Stromal cell of bone marrow (primary cell): ENCODE measurements around the gene PACSIN1.

Source experiments
- DNase-seq: peaks from one replicate; pipeline ENCODE4 v3.0.0-alpha.2; 2012; ENCODE audit warnings: low read depth

PACSIN1 gene

GRCh38 chr6:34527751-34528670, 62.1 kb downstream of the PACSIN1 start:
- DNase-seq, result no peak

GRCh38 chr6:34528996-34529664, 63.3 kb downstream of the PACSIN1 start:
- no peak for DNase-seq

- DNase-seq, result no peak
Observed at GRCh38 chr6:34529665-34530327, 63.9 kb downstream of the PACSIN1 start.

- DNase-seq, result no peak
Observed at GRCh38 chr6:34530753-34531365, 65.0 kb downstream of the PACSIN1 start.

GRCh38 chr6:34531580-34532201, 65.8 kb downstream of the PACSIN1 start:
- DNase-seq, result peak; percentile 25

- DNase-seq, result no peak
Observed at GRCh38 chr6:34532230-34532629, 66.4 kb downstream of the PACSIN1 start.

GRCh38 chr6:34534146-34534545, 68.3 kb downstream of the PACSIN1 start:
- DNase-seq, result no peak

- DNase-seq, result no peak
Observed at GRCh38 chr6:34534656-34535055, 68.8 kb downstream of the PACSIN1 start.

GRCh38 chr6:34535199-34535598, 69.3 kb downstream of the PACSIN1 start:
- no peak for DNase-seq

GRCh38 chr6:34535646-34536045, 69.8 kb downstream of the PACSIN1 start:
- DNase-seq, result no peak

GRCh38 chr6:34536251-34536958, 70.5 kb downstream of the PACSIN1 start:
- DNase-seq, result no peak

GRCh38 chr6:34536959-34537848, 71.3 kb downstream of the PACSIN1 start:
- DNase-seq, result no peak

GRCh38 chr6:34537922-34538550, 72.2 kb downstream of the PACSIN1 start:
- no peak for DNase-seq

GRCh38 chr6:34538581-34538980, 72.7 kb downstream of the PACSIN1 start:
- DNase-seq, result no peak

- DNase-seq, result no peak
Observed at GRCh38 chr6:34539181-34539580, 73.3 kb downstream of the PACSIN1 start.

GRCh38 chr6:34540222-34540621, 74.3 kb downstream of the PACSIN1 start:
- DNase-seq, result no peak

GRCh38 chr6:34540841-34541240, 75.0 kb downstream of the PACSIN1 start:
- no peak for DNase-seq

GRCh38 chr6:34543421-34543820, 77.5 kb downstream of the PACSIN1 start:
- peak; percentile 9 for DNase-seq

- DNase-seq, result no peak
Observed at GRCh38 chr6:34544052-34544604, 78.3 kb downstream of the PACSIN1 start.
